Superior temporal gyrus (tissue), 1 donor: ENCODE data around the gene INSYN1.
"Not testable (repeated sequence)": the region's sequence is repeated elsewhere in the genome, so short reads cannot be mapped to it uniquely, and the experiment has no call there.

Experiments
- DNase-seq: peaks from one replicate; pipeline ENCODE4 v3.0.0-alpha.2; 2016; ENCODE audit errors: extremely low spot score

Gene INSYN1

GRCh38 chr15:73753250-73754130 lies at the start of gene INSYN1:
INSYN1 (minus strand) TSS chr15:73753351; CDS start chr15:73751130, 2,221 bp downstream.
- DNase-seq: no peak

GRCh38 chr15:73802431-73803041 lies 49.4 kb upstream of the INSYN1 start:
- DNase-seq: peak; percentile 46

DNA sequence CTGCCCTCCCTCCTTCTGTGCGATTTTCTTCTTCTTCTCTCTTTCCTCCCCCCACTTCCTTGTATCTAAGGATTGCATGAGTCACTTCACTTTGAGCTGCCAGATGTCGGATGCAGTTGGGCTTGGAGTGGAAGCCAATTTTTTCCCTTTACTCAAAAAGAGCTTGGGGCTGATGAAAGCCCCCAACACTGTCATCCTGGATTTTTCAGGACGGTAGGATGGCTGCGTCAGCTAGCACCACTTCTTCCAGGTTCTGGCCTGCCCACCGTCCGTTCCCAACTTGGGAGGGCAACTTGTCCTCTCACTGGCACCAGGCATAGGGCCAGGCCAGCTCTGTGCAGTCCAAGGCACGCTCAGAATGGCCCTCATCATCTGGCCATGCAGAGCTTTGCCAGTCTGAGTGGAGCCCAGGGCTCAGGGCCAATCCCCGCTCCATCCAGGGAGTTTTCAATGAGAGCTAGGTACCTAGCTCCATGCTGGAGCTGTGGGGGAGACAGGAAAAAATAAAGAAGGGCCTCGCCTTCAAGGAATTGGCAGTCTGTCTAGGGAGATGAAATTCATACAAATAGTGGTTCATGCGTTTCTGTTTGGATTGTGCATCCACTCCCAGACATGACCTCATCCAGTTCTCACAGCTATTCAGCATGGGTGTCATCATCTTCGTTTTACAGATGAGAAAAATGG lies 47.7 kb upstream of the INSYN1 start:
- DNase-seq: peak; percentile 74

DNA sequence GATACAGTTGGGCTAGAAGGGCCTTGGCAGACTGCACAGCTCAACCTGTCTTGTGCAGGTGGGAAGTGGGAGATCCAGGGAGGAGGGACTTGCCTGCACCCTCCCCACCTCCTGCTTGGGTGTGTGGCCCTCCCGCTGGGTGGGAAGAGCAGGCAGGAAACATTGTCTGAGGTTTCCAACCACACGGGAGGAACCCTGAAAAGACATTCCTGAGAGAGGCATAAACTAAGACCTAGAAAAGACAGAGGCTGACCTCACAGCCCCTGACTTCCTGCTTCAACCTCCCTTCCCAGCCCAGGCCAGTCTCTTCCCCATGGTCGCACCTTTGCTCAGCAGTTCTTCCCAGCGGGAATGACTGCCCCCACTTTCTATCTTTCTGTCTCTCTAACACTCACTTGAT lies 46.3 kb upstream of the INSYN1 start:
- no peak for DNase-seq

DNA sequence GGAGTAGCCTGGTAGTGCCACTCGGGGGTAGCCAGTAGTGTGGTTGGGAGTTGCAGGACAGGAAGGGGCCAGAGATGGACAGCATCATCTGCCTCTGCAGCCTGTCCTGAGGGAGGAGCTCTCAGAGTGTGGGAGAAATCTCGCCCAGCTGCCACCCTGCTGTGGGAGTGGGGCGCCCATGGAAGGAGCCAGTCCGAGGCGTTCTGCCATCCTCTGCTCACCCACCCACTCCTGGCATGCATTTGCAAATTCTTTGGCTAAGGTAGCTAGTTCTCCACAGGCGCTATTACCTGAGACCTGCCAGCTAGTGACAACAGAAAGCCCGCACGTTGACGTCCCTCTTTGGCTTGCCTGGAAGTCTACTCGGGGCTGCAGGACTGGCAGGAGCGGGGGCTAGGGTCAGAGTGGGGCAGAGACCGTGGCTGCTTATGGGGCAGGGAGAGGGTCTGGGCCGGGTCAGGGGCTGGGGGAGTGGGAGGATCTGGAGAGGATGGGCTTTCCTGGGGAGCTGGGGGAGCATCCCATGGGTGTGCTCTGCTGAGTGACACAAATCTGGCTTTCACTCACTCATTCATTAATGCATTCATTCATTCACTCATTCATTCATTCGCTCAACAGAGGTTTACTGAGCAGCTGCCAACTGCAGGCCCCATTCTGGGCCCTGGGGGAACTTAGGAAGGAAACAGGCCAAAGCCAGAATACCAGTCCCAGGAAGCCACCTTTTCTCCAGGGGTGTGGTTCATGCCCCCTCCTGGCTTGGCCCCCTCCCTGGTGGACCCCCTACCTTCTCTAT lies 44.4 kb upstream of the INSYN1 start:
- DNase-seq: no peak

- DNase-seq: no peak
Observed at GRCh38 chr15:73796331-73796831, 43.2 kb upstream of the INSYN1 start.

DNA sequence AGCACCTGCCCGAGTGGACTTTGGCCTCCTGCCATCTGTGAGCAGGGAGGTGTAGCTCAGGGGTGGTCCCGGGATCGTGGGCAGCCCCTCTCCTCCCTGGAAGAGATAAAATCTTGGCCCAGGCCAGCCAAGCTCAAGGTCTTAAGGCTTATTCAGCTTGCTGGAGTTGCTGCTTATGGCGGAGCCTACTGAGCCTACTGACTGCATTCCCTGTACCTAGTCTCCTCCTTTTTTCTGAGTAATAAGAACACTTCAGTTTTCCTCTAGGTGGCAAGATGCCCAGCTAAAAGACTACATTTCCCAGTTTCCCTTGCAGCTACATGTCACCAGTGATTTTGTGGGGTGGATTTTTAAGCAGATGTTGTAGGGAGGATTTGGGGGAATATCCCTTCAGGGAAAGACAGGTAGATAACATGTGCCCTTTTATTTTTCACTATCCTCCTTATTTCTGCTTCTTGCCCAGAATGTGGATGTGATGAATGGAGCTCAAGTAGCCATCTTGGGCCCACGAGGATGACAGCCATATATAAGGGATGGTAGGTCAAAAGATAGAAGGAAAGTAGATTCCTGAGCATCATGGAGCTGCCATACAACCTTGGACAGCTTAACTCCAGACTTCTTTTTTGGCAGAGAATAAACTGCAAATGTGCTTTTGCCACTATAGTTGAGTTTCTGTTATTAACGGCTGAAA lies 41.4 kb upstream of the INSYN1 start:
- no peak for DNase-seq

GRCh38 chr15:73792899-73793541 lies 39.9 kb upstream of the INSYN1 start:
- not testable (repeated sequence) for DNase-seq

- DNase-seq: no peak
Observed at GRCh38 chr15:73792415-73792814, 39.3 kb upstream of the INSYN1 start.

DNA sequence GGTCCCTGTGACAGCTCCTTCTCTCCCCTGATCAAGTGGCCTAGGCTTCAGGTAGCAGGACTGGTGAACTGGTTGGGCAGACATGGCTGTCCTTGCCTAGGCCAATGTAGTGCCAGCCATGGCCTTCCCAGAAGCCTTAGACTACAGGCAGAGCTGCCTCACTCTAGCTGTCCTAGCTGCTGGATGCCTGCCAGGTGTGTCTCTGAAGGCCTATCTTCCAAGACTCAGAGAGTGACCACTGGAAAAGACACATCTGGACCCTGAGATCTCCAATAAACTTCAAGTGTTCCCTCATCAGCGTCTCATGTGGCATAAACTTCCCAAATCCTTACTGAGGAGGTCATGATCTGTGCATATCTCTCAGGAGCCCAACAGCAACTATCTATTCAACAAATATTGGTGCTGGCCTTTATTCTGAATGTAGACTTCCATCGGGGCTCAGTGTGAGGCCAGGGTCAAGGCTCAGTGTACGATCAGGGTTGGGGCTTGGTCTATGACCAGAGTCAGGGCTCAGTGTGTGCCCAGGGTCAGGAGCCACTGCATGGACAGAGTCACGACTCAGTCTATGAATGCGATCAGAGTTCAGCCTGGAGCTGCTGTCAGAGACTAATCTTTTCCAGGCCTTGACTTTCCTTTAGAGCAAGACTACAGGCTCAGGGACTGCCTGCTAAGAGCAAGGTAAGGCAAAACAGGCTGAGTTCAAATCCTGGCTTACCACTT lies 36.5 kb upstream of the INSYN1 start:
- DNase-seq: no peak

DNA sequence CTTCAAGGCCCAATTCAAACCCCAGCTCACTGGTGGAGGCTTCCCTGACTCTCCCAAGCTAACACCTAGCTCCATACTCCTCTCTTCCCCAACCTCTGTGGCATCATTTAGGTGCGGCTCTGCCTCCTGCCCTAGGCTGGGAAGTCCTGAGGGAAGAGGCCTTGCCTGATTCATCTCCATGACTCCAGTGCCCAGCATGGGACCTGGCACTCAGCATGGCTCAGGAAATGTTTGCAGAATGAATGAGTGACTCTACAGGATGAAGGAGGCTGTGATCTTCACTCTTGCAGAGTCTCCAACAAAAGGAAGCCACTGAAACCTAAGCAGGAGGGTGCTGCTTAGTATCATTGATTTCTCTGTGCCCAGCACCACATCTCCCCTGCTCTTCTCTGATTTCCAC lies 34.5 kb upstream of the INSYN1 start:
- DNase-seq: no peak

DNA sequence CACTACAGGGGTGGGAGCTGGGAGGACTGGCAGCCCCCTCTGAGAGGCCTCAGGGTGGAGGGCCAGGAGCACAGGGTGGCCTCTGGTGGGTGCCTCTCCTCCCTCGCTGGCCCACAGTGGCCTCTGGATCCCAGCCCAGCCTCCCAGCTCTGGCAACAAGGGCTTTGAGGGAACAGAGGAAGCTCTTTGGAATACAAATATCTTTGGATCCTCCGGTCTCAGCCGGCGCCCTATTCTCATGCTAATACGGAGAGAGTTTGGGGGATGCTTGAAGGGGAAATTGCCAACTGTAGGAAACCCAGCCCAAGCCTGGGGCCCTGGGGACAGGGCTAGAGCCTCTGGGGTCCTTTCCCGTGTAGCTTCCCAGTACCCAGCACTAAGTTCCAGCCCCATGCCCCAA lies 33.4 kb upstream of the INSYN1 start:
- no peak for DNase-seq

- DNase-seq: not testable (repeated sequence)
Observed at GRCh38 chr15:73785256-73786014, 32.3 kb upstream of the INSYN1 start.

GRCh38 chr15:73784291-73784690 lies 31.1 kb upstream of the INSYN1 start:
- DNase-seq: no peak

DNA sequence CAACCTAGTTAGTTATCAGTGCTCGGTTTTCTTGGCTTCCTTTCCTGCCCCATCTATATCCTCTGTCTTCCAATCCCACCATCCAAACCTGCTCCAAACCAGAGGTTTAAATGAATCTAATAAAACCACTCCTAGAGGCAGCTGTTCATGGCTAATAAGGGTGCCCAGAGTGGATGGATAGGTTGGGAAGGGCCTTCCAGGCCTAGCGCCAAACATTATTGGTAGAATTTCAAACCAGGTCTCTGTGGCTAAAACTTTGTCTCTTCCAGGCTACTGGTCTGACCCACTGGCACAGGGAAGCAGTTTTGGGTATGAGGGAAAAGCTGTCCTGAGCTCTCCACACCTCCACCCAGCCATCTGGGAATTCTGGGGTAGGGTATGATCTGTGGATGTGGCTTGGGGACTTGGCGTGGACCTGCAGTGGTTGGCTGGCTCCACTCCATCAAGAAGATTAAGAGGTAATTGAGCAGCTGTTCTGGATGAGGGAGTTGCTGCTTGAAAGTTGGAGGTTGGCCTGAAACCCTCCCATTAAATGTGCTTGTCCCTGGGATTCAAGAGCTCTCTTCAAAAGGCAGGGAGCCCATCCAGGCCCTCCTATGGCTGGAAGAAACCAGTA lies 29.3 kb upstream of the INSYN1 start:
- DNase-seq: no peak

- no peak for DNase-seq
Observed at GRCh38 chr15:73781038-73781925, 28.1 kb upstream of the INSYN1 start.

DNA sequence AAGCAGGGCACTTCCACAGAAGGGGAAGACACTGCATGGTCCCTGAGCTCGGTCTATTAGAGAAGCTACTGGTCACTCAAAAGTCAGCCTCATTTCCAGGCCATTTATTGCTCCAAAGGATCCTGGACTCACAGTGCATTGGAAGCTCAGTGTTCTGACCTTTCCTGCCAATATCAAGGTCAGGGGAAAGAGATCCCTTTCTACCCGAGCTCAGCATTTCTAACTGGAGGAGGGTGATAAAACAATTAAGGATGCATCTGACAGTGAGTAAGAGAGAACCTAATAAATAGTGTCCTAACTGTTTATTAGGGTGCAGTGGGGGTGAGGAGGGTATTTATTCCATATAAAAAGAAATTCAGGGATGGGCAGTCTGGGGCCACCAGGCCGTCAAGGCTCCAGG lies 26.8 kb upstream of the INSYN1 start:
- no peak for DNase-seq

DNA sequence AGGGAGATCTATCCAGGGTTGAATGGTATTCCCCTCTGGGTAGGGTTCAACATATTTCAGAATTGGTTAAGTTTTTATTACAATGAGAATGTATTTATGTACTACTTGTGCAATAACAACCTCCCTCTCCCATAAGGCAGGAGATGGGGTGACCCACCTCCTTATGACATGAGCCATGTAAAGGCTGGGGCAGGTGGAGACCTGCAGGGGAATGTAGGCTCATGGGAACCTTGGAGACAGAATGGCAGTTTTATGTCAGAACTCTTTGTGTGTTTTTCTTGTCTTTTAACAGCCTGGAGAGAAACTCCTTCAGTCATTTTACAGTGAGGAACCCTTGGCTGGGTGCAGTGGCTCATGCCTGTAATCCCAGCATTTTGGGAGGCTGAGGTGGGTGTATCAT lies 24.6 kb upstream of the INSYN1 start:
- no peak for DNase-seq
